DOHH2 (cell line): ENCODE measurements around the gene GLOD5.

Experiments used
- H3F3A ChIP-seq: fragments of 200-600 bp; sonication (generic), shearing (Covaris generic); 2 replicates; pipeline ENCODE4 v1.6.0; 2016; ENCODE audit warnings: antibody characterized with exemption, mild to moderate bottlenecking; ENCODE audit not compliant: control insufficient read depth, insufficient read depth
- H3K27ac ChIP-seq: fragments of 200-600 bp; sonication (generic); 2 replicates; pipeline ENCODE4 v1.5.1; 2014; ENCODE audit warnings: low read depth, mild to moderate bottlenecking, low read length, moderate library complexity
- H3K27me3 ChIP-seq: fragments of 200-600 bp; sonication (generic); 2 replicates; pipeline ENCODE4 v1.6.1; 2014; ENCODE audit warnings: mild to moderate bottlenecking, low read length, mixed read lengths; ENCODE audit not compliant: control insufficient read depth
- H3K36me3 ChIP-seq: fragments of 200-600 bp; sonication (generic); 2 replicates; pipeline ENCODE4 v1.6.1; 2014; ENCODE audit warnings: mild to moderate bottlenecking, low read length, moderate library complexity, mixed read lengths; ENCODE audit not compliant: control insufficient read depth
- H3K4me1 ChIP-seq: fragments of 200-600 bp; sonication (generic); 2 replicates; pipeline ENCODE4 v1.6.1; 2014; ENCODE audit warnings: mild to moderate bottlenecking, low read length, mixed read lengths; ENCODE audit not compliant: control insufficient read depth
- H3K4me2 ChIP-seq: fragments of 200-600 bp; sonication (generic); 2 replicates; pipeline ENCODE4 v1.6.0; 2014; ENCODE audit warnings: mild to moderate bottlenecking, low read length, moderate library complexity
- H3K4me3 ChIP-seq: fragments of 200-600 bp; sonication (generic); 2 replicates; pipeline ENCODE4 v1.5.1; 2014; ENCODE audit warnings: mild to moderate bottlenecking, low read length, mixed read lengths
- H3K79me2 ChIP-seq: fragments of 200-600 bp; sonication (generic); 2 replicates; pipeline ENCODE4 v1.6.1; 2014; ENCODE audit warnings: mild to moderate bottlenecking, low read length, mixed read lengths; ENCODE audit not compliant: control insufficient read depth
- H3K9me2 ChIP-seq: fragments of 200-600 bp; sonication (generic); replicated peaks from 2 replicates; pipeline ENCODE4 v1.6.1; 2014; ENCODE audit warnings: mild to moderate bottlenecking, low read length, mixed read lengths; ENCODE audit not compliant: control insufficient read depth
- H3K9me3 ChIP-seq: fragments of 200-600 bp; sonication (generic); 2 replicates; pipeline ENCODE4 v1.6.1; 2014; ENCODE audit warnings: antibody characterized with exemption, low read length, mixed read lengths; ENCODE audit not compliant: control insufficient read depth, insufficient read depth
- H4K20me1 ChIP-seq: fragments of 200-600 bp; sonication (generic); 2 replicates; pipeline ENCODE4 v1.6.0; 2014; ENCODE audit warnings: low read depth, mild to moderate bottlenecking, antibody characterized with exemption, low read length, moderate library complexity; ENCODE audit not compliant: control insufficient read depth, insufficient read depth
- EZH2phosphoT487 ChIP-seq: fragments of 200-600 bp; sonication (generic); IDR thresholded peaks from 2 replicates; pipeline ENCODE4 v1.6.1; 2017; ENCODE audit warnings: borderline replicate concordance, mild to moderate bottlenecking, antibody characterized with exemption, low read length, moderate library complexity, mixed read lengths
- TF ChIP-seq, protein P1 (sequence below): fragments of 200-600 bp; sonication (generic); IDR thresholded peaks from one replicate; pipeline ENCODE4 v1.5.1; 2014; ENCODE audit warnings: antibody characterized with exemption, mild to moderate bottlenecking, low read depth, low read length; ENCODE audit not compliant: poor library complexity, severe bottlenecking

GLOD5 gene

DNA sequence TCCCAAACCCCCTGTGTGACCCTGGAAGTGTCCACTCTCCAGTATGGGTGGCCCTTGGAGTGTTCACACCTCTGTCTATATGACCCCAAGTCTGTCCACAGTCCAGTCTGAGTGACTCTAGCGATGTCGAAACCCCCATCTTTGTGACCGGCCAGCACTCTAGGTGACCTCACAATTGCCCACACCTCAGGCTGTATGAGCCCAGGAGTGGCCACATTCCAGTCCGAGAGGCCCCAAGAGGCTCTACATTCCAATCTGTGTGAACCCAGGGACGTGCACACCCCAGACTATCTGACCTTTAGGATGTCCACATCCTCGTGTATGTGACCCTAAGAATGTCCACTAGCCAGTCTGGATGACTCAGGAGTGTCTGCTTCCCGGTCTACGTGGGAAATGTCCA lies 7.3 kb upstream of the GLOD5 start:
- no peaks in the 10 kb centered on the region for H3F3A ChIP-seq
- no peaks in the 10 kb centered on the region for H3K4me1 ChIP-seq
- no peak overlapping the region for H3K27ac ChIP-seq
- no peak overlapping the region for H3K4me2 ChIP-seq
- H3K79me2 ChIP-seq: no peaks in the 10 kb centered on the region
- no peaks in the 10 kb centered on the region for H3K9me3 ChIP-seq
- H4K20me1 ChIP-seq: no peaks in the 10 kb centered on the region
- no peaks in the 10 kb centered on the region for H3K36me3 ChIP-seq
- no peak for TF ChIP-seq EZH2phosphoT487
- TF ChIP-seq, protein P1, sequence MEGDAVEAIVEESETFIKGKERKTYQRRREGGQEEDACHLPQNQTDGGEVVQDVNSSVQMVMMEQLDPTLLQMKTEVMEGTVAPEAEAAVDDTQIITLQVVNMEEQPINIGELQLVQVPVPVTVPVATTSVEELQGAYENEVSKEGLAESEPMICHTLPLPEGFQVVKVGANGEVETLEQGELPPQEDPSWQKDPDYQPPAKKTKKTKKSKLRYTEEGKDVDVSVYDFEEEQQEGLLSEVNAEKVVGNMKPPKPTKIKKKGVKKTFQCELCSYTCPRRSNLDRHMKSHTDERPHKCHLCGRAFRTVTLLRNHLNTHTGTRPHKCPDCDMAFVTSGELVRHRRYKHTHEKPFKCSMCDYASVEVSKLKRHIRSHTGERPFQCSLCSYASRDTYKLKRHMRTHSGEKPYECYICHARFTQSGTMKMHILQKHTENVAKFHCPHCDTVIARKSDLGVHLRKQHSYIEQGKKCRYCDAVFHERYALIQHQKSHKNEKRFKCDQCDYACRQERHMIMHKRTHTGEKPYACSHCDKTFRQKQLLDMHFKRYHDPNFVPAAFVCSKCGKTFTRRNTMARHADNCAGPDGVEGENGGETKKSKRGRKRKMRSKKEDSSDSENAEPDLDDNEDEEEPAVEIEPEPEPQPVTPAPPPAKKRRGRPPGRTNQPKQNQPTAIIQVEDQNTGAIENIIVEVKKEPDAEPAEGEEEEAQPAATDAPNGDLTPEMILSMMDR: no peak
- H3K27me3 ChIP-seq: no peaks in the 10 kb centered on the region
- H3K4me3 ChIP-seq: no peak overlapping the region
- H3K9me2 ChIP-seq: no peaks in the 10 kb centered on the region

DNA sequence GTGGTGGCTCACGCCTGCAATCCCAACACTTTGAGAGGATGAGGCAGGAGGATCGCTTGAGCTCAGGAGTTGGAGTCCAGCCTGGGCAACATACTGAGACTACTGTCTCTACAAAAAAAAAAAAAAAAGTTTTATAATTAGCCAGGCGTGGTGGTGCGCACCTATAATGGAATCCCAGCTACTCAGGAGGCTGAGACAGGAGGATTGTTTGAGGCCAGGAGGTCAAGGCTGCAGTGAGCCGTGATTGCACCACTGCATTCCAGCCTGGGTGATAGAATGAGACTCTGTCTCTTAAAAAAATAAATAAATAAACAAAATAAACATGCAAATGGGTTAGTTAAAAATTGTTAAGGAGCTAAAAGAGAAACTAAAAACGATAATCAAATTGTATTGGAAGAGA lies 7.7 kb downstream of the GLOD5 start:
- Histone ChIP-seq H3K79me2 (no peaks in the 10 kb centered on the region), H3K9me2 (no peaks in the 10 kb centered on the region), H4K20me1 (no peaks in the 10 kb centered on the region), H3K36me3 (no peaks in the 10 kb centered on the region), H3F3A (no peaks in the 10 kb centered on the region), H3K4me2 (no peak overlapping the region), H3K4me1 (no peaks in the 10 kb centered on the region; the same call in 1 of the 2 replicates), H3K9me3 (no peaks in the 10 kb centered on the region), H3K27ac (no peak overlapping the region), H3K4me3 (no peak overlapping the region), H3K27me3 (no peaks in the 10 kb centered on the region)
- no peak for TF ChIP-seq EZH2phosphoT487
- TF ChIP-seq, protein P1: no peak

DNA sequence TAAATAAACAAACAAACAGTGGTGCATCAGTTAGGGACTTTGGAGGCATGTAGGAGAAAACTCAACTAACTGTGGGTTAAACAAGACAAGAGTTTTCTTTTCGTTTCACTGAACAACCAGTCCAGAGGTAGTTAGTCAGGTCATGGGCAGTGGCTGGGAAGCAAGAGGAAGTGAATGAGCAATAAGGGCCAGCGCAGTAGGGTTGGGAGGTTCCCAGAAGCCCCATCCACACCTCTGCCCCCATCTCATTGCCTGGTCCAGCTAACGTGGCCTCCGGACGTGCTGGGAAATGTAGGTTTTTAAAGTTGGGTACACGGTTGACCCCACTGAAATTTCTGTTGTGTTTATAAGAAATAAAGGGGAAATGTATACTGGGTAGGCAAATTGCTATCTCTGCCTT lies 8.7 kb downstream of the GLOD5 start:
- Histone ChIP-seq H3K9me3 (no peaks in the 10 kb centered on the region), H3K4me3 (no peak overlapping the region), H3F3A (no peaks in the 10 kb centered on the region), H3K4me1 (no peaks in the 10 kb centered on the region; the same call in 1 of the 2 replicates), H3K9me2 (no peaks in the 10 kb centered on the region), H3K36me3 (no peaks in the 10 kb centered on the region), H4K20me1 (no peaks in the 10 kb centered on the region), H3K79me2 (no peaks in the 10 kb centered on the region), H3K27ac (no peak overlapping the region), H3K4me2 (no peak overlapping the region), H3K27me3 (no peaks in the 10 kb centered on the region)
- TF ChIP-seq, protein P1: no peak
- no peak for TF ChIP-seq EZH2phosphoT487

DNA sequence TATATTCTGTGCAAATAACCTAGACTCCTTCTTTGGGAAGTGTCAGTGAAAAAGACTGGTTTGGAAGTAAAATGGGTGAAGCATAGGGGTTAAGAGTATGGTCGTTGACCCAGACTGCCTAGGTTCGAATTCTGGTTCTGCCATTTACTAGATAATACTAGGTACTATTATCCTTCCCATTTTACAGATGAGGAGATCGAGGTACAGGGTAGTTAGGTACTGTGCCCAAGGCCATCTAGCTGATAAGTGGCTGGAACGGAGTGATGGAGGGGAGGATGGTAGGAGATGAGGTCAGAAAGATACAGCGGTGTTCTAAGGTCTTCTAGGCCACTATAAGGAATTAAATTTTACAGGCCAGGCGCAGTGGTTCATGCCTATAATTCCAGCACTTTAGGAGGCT lies 11.1 kb downstream of the GLOD5 start:
- no peaks in the 10 kb centered on the region; the same call in 1 of the 2 replicates for H3K4me1 ChIP-seq
- no peak for TF ChIP-seq EZH2phosphoT487
- TF ChIP-seq, protein P1: no peak
- no peaks in the 10 kb centered on the region for H3K27me3 ChIP-seq
- H3K9me2 ChIP-seq: no peaks in the 10 kb centered on the region
- H3K36me3 ChIP-seq: no peaks in the 10 kb centered on the region
- H3K27ac ChIP-seq: no peak overlapping the region
- no peaks in the 10 kb centered on the region for H3K79me2 ChIP-seq
- H3K9me3 ChIP-seq: no peaks in the 10 kb centered on the region
- no peaks in the 10 kb centered on the region for H4K20me1 ChIP-seq
- no peak overlapping the region for H3K4me2 ChIP-seq
- H3K4me3 ChIP-seq: no peak overlapping the region
- no peaks in the 10 kb centered on the region for H3F3A ChIP-seq
